HCT116 (cell line): ENCODE results near the gene IQCK.

Source experiments
- ELF1 ChIP-seq: IDR thresholded peaks from 2 replicates; pipeline ENCODE4 v1.6.1; 2012; ENCODE audit warnings: low read depth, borderline replicate concordance
- EZH2phosphoT487 ChIP-seq: fragments of 200-600 bp; IDR thresholded peaks from 2 replicates; pipeline ENCODE4 v1.6.1; 2018; ENCODE audit warnings: antibody characterized with exemption, borderline replicate concordance
- FOSL1 ChIP-seq: IDR thresholded peaks from 2 replicates; pipeline ENCODE4 v1.6.1; 2012; ENCODE audit warnings: low read depth
- JUND ChIP-seq: IDR thresholded peaks from 2 replicates; pipeline ENCODE4 v1.6.1; 2012
- POLR2A ChIP-seq: IDR thresholded peaks from 2 replicates; pipeline ENCODE4 v1.7.0; 2011; ENCODE audit warnings: borderline replicate concordance; ENCODE audit not compliant: insufficient read depth, insufficient read length; ENCODE audit errors: extremely low read depth
- POLR2AphosphoS5 ChIP-seq: IDR thresholded peaks from 2 replicates; pipeline ENCODE4 v1.6.1; 2011; ENCODE audit warnings: mild to moderate bottlenecking, low read depth, low read length, moderate library complexity
- RAD21 ChIP-seq: IDR thresholded peaks from 2 replicates; pipeline ENCODE4 v1.6.1; 2012; ENCODE audit warnings: low read depth, mild to moderate bottlenecking
- TF ChIP-seq, protein P1 (sequence below), 3 experiments: fragments of 200-600 bp in 1 of 3; sonication (generic) in 1 of 3; IDR thresholded peaks in 2 of 3; conservative IDR thresholded peaks in 1 of 3; 2 replicates each; pipeline ENCODE4 v1.5.1; 2012 to 2017; ENCODE audit warnings: low read depth in 2 of 3, low read length in 2 of 3, antibody characterized with exemption in 1 of 3, borderline replicate concordance in 1 of 3, control low read depth in 1 of 3, mild to moderate bottlenecking in 1 of 3, mixed read lengths in 1 of 3, mixed run types in 1 of 3, moderate library complexity in 1 of 3; ENCODE audit not compliant: insufficient read depth in 1 of 3
- TF ChIP-seq, protein P2 (sequence below): IDR thresholded peaks from 2 replicates; pipeline ENCODE4 v1.6.1; 2012
- TF ChIP-seq, protein P3 (sequence below): IDR thresholded peaks from 2 replicates; pipeline ENCODE4 v1.6.1; 2012; ENCODE audit warnings: low read depth
- TF ChIP-seq, protein P4 (sequence below): IDR thresholded peaks from 2 replicates; pipeline ENCODE4 v1.6.1; 2011; ENCODE audit warnings: mild to moderate bottlenecking, low read length, moderate library complexity; ENCODE audit not compliant: insufficient replicate concordance; ENCODE audit errors: extremely low read depth

- TF ChIP-seq, protein P1, sequence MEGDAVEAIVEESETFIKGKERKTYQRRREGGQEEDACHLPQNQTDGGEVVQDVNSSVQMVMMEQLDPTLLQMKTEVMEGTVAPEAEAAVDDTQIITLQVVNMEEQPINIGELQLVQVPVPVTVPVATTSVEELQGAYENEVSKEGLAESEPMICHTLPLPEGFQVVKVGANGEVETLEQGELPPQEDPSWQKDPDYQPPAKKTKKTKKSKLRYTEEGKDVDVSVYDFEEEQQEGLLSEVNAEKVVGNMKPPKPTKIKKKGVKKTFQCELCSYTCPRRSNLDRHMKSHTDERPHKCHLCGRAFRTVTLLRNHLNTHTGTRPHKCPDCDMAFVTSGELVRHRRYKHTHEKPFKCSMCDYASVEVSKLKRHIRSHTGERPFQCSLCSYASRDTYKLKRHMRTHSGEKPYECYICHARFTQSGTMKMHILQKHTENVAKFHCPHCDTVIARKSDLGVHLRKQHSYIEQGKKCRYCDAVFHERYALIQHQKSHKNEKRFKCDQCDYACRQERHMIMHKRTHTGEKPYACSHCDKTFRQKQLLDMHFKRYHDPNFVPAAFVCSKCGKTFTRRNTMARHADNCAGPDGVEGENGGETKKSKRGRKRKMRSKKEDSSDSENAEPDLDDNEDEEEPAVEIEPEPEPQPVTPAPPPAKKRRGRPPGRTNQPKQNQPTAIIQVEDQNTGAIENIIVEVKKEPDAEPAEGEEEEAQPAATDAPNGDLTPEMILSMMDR (IDR thresholded peaks at IDR 0.05 in 2 of 3, conservative IDR thresholded peaks at IDR 0.05 in 1 of 3; ENCODE audit: borderline replicate concordance in 1 of 3, insufficient read depth in 1 of 3, low read depth in 2 of 3, low read length in 2 of 3): no peak
- TF ChIP-seq POLR2A (no peak), ELF1 (no peak), POLR2AphosphoS5 (no peak), JUND (no peak), RAD21 (no peak), EZH2phosphoT487 (no peak), FOSL1 (no peak)
- TF ChIP-seq, protein P2, sequence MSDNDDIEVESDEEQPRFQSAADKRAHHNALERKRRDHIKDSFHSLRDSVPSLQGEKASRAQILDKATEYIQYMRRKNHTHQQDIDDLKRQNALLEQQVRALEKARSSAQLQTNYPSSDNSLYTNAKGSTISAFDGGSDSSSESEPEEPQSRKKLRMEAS: no peak
- TF ChIP-seq, protein P3, sequence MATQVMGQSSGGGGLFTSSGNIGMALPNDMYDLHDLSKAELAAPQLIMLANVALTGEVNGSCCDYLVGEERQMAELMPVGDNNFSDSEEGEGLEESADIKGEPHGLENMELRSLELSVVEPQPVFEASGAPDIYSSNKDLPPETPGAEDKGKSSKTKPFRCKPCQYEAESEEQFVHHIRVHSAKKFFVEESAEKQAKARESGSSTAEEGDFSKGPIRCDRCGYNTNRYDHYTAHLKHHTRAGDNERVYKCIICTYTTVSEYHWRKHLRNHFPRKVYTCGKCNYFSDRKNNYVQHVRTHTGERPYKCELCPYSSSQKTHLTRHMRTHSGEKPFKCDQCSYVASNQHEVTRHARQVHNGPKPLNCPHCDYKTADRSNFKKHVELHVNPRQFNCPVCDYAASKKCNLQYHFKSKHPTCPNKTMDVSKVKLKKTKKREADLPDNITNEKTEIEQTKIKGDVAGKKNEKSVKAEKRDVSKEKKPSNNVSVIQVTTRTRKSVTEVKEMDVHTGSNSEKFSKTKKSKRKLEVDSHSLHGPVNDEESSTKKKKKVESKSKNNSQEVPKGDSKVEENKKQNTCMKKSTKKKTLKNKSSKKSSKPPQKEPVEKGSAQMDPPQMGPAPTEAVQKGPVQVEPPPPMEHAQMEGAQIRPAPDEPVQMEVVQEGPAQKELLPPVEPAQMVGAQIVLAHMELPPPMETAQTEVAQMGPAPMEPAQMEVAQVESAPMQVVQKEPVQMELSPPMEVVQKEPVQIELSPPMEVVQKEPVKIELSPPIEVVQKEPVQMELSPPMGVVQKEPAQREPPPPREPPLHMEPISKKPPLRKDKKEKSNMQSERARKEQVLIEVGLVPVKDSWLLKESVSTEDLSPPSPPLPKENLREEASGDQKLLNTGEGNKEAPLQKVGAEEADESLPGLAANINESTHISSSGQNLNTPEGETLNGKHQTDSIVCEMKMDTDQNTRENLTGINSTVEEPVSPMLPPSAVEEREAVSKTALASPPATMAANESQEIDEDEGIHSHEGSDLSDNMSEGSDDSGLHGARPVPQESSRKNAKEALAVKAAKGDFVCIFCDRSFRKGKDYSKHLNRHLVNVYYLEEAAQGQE: no peak
- TF ChIP-seq, protein P4, sequence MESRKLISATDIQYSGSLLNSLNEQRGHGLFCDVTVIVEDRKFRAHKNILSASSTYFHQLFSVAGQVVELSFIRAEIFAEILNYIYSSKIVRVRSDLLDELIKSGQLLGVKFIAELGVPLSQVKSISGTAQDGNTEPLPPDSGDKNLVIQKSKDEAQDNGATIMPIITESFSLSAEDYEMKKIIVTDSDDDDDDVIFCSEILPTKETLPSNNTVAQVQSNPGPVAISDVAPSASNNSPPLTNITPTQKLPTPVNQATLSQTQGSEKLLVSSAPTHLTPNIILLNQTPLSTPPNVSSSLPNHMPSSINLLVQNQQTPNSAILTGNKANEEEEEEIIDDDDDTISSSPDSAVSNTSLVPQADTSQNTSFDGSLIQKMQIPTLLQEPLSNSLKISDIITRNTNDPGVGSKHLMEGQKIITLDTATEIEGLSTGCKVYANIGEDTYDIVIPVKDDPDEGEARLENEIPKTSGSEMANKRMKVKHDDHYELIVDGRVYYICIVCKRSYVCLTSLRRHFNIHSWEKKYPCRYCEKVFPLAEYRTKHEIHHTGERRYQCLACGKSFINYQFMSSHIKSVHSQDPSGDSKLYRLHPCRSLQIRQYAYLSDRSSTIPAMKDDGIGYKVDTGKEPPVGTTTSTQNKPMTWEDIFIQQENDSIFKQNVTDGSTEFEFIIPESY: no peak
Measured at GRCh38 chr16:19748389-19749168, 30.5 kb downstream of the IQCK start.
